DLD1 (cell line): ENCODE results near the gene EXOC2.
"Not testable (repeated sequence)": the region's sequence is repeated elsewhere in the genome, so short reads cannot be mapped to it uniquely, and the experiment has no call there.

Experiments
- in situ Hi-C: cut with HindIII; loops from 2 replicates; pipeline ENCODE4 v1.10.0; 2017; ENCODE audit warnings: low sequenced_read_pairs

The EXOC2 gene

GRCh38 chr6:683742-684440 lies 9.0 kb downstream of the EXOC2 start:
- in situ Hi-C loops: no loop called here

- in situ Hi-C loops: no loop called here
These were observed 12.1 kb downstream of the EXOC2 start for GRCh38 chr6:680666-681340.

GRCh38 chr6:680251-680650 lies 12.7 kb downstream of the EXOC2 start:
- in situ Hi-C loops: no loop called here

GRCh38 chr6:679282-679681 lies 13.7 kb downstream of the EXOC2 start:
- in situ Hi-C loops: no loop called here

GRCh38 chr6:678520-678919 lies 14.4 kb downstream of the EXOC2 start:
- in situ Hi-C loops: no loop called here

- in situ Hi-C loops: no loop called here
These were observed 15.0 kb downstream of the EXOC2 start for GRCh38 chr6:677919-678318.

- in situ Hi-C loops: no loop called here
These were observed 18.0 kb downstream of the EXOC2 start for GRCh38 chr6:674956-675355.

- in situ Hi-C loops: no loop called here
These were observed 18.5 kb downstream of the EXOC2 start for GRCh38 chr6:674406-674805.

GRCh38 chr6:667253-667927 lies 25.5 kb downstream of the EXOC2 start:
- in situ Hi-C loops: no loop called here

- in situ Hi-C loops: no loop called here
These were observed 27.3 kb downstream of the EXOC2 start for GRCh38 chr6:665403-666267.

- in situ Hi-C loops: not testable (repeated sequence)
These were observed 29.2 kb downstream of the EXOC2 start for GRCh38 chr6:663788-664187.

GRCh38 chr6:659716-660581 lies 33.0 kb downstream of the EXOC2 start:
- in situ Hi-C loops: no loop called here

- in situ Hi-C loops: no loop called here
These were observed 34.7 kb downstream of the EXOC2 start for GRCh38 chr6:658244-658643.

- in situ Hi-C loops: no loop called here
These were observed 35.2 kb downstream of the EXOC2 start for GRCh38 chr6:657743-658142.

GRCh38 chr6:656460-657252 lies 36.3 kb downstream of the EXOC2 start, which contains the start of gene HUS1B:
Gene HUS1B, minus strand, starts transcription at chr6:657100. Its CDS starts 156 bp downstream, at chr6:656944.
- in situ Hi-C loops: no loop called here

GRCh38 chr6:654136-654535 lies 38.8 kb downstream of the EXOC2 start:
- in situ Hi-C loops: no loop called here

GRCh38 chr6:652865-653264 lies 40.1 kb downstream of the EXOC2 start:
- in situ Hi-C loops: no loop called here

- in situ Hi-C loops: no loop called here
These were observed 42.8 kb downstream of the EXOC2 start for GRCh38 chr6:650098-650497.

GRCh38 chr6:642805-643204 lies 50.1 kb downstream of the EXOC2 start:
- in situ Hi-C loops: no loop called here
